Uterus (tissue), 4 donors: Measurements from ENCODE around the gene CRIP2. TPM values are rescaled to one million over a fixed set of nuclear protein-coding genes. Genes with fewer than 3 reads are reported as not detected.

Source experiments
- DNase-seq, 2 donors: peaks; one replicate each; pipeline ENCODE4 v3.0.0-alpha.2; 2019 to 2020
- H3K27ac ChIP-seq, 2 donors: fragments of 200-600 bp; sonication (generic); 1 replicate in 1 of 2; 2 replicates in 1 of 2; pipeline ENCODE4 v1.5.1; 2016 to 2018
- H3K27me3 ChIP-seq, 2 donors: fragments of 200-600 bp; sonication (generic); one replicate each; pipeline ENCODE4 v1.5.1; 2018 to 2019; ENCODE audit warnings: control low read depth in 1 of 2
- H3K36me3 ChIP-seq, 2 donors: fragments of 200-600 bp; sonication (generic); one replicate each; pipeline ENCODE4 v1.5.1; 2019; ENCODE audit warnings: control low read depth in 1 of 2
- H3K4me1 ChIP-seq, 2 donors: fragments of 200-600 bp; sonication (generic); one replicate each; pipeline ENCODE4 v1.5.1; 2018 to 2019; ENCODE audit warnings: control low read depth in 1 of 2
- H3K4me3 ChIP-seq, 2 donors: fragments of 200-600 bp; sonication (generic); 1 replicate in 1 of 2; 2 replicates in 1 of 2; pipeline ENCODE4 v1.5.1; 2018 to 2019; ENCODE audit warnings: mild to moderate bottlenecking in 1 of 2
- H3K9me3 ChIP-seq, 2 donors: fragments of 200-600 bp; sonication (generic); one replicate each; pipeline ENCODE4 v1.5.1; 2019; ENCODE audit warnings: control low read depth in 1 of 2
- CTCF ChIP-seq, 4 experiments: fragments of 200-600 bp in 2 of 4; fragments of 450-650 bp in 2 of 4; sonication (generic) in 2 of 4; IDR thresholded peaks; one replicate each; pipeline ENCODE4 v1.5.1; 2016 to 2019; ENCODE audit warnings: antibody characterized with exemption in 4 of 4, mild to moderate bottlenecking in 2 of 4, moderate library complexity in 1 of 4
- POLR2A ChIP-seq, 2 donors: fragments of 450-650 bp; IDR thresholded peaks; one replicate each; pipeline ENCODE4 v1.6.1; 2016; ENCODE audit warnings: antibody characterized with exemption in 2 of 2, mild to moderate bottlenecking in 1 of 2, moderate library complexity in 1 of 2
- intact Hi-C: fragments of 100-400 bp; cut with DNase I; formaldehyde crosslinking; loops from one replicate; pipeline ENCODE4 v1.15.1; 2023; ENCODE audit warnings: low total_unique reads
- total RNA-seq, 4 donors: library from RNA; depleted of rRNA in 3 of 4; stranded (reverse); fragments of >200 nt in 3 of 4; gene quantifications; one replicate each; pipeline versions ENCODE4 v1.1.0 to v1.2.4, GENCODE V29; 2014 to 2023
- donor health status: DM: yes; HTN: yes; CAD: no.

Gene CRIP2
- total RNA-seq, 4 donors from 2014 or later: 76.1 to 377 (median 163) TPM

DNA sequence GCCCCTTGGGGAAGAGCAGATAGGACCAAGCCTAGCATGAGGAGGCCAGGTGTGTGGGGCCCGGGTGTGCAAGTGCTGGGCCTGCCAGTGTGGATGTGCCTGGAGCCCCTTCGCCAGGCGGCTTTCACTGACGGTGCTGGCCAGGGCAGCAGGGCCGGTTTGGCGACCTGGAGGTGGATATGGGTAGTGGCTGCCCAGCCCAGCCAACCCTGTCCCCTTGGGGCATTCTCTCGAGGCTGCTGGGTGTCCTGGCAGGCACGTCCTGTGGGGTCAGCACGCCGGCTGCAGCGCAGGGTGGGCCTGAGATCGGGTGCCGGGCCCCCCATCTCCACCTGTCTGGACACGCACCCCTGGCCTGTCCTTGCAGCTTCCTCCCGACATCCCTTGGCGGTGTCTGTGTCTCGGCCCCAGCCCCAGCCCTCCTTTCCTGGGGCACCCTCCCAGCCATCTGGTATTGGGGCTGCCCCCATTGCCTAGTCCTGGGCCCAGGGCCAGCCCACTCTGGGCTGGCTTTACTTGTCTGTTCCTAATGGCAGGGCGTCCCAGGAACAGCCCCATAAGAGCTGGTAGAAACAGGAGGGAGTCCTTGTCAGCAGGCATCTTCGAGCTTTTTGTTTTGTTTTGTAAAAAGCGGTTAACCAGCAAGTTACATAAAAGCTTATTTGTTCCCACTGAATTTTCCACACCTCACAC lies 7.2 kb upstream of the CRIP2 start:
- intact Hi-C loops: no loop called here
- H3K4me1 ChIP-seq: peaks cover 0 to 8% of the 10 kb centered on the region in 2 donors
- H3K9me3 ChIP-seq: no peaks in the 10 kb centered on the region
- H3K27me3 ChIP-seq: no peaks in the 10 kb centered on the region
- no peak overlapping the region for H3K4me3 ChIP-seq
- no peak for DNase-seq
- no peak overlapping the region for H3K27ac ChIP-seq
- no peaks in the 10 kb centered on the region for H3K36me3 ChIP-seq
- TF ChIP-seq POLR2A (IDR thresholded peaks at IDR 0.05) (no peak), CTCF (IDR thresholded peaks at IDR 0.05) (no peak)

- H3K4me1 ChIP-seq: peaks cover 0 to 9% of the 10 kb centered on the region in 2 donors
- H3K27me3 ChIP-seq: no peaks in the 10 kb centered on the region
- H3K27ac ChIP-seq: no peak overlapping the region
- no peaks in the 10 kb centered on the region for H3K9me3 ChIP-seq
- intact Hi-C loops: no loop called here
- no peaks in the 10 kb centered on the region for H3K36me3 ChIP-seq
- no peak for DNase-seq
- TF ChIP-seq CTCF (IDR thresholded peaks at IDR 0.05) (no peak), POLR2A (IDR thresholded peaks at IDR 0.05) (no peak)
- H3K4me3 ChIP-seq: no peak overlapping the region
These were observed 6.6 kb upstream of the CRIP2 start for GRCh38 chr14:105467942-105468471.

- no peaks in the 10 kb centered on the region for H3K27me3 ChIP-seq
- peaks cover 0 to 16% of the 10 kb centered on the region in 2 donors for H3K4me1 ChIP-seq
- no peak for TF ChIP-seq POLR2A (IDR thresholded peaks at IDR 0.05)
- TF ChIP-seq CTCF (IDR thresholded peaks at IDR 0.05): no peak
- H3K9me3 ChIP-seq: no peaks in the 10 kb centered on the region
- intact Hi-C loops: no loop called here
- H3K36me3 ChIP-seq: no peaks in the 10 kb centered on the region
- no peak overlapping the region for H3K4me3 ChIP-seq
- no peak for DNase-seq
- H3K27ac ChIP-seq: peak overlapping the region in 1 of 2 donors; percentile 9
These were observed 5.9 kb upstream of the CRIP2 start for GRCh38 chr14:105468621-105469241.

- TF ChIP-seq POLR2A (IDR thresholded peaks at IDR 0.05) (no peak), CTCF (IDR thresholded peaks at IDR 0.05) (no peak)
- intact Hi-C loops: no loop called here
- Histone ChIP-seq H3K4me1 (peaks cover 0 to 20% of the 10 kb centered on the region in 2 donors), H3K4me3 (no peak overlapping the region), H3K27ac (no peak overlapping the region), H3K9me3 (no peaks in the 10 kb centered on the region), H3K36me3 (no peaks in the 10 kb centered on the region), H3K27me3 (no peaks in the 10 kb centered on the region)
- DNase-seq: no peak
These were observed 4.9 kb upstream of the CRIP2 start for GRCh38 chr14:105469456-105470349.
